GM18520 (cell line): ENCODE results near the gene SYNPO2.
"Not testable (repeated sequence)": the region's sequence is repeated elsewhere in the genome, so short reads cannot be mapped to it uniquely, and the experiment has no call there.

ENCODE experiments used
- ATAC-seq: cut with Tn5 transposase; IDR thresholded peaks from one replicate; pipeline ENCODE4 v1.9.1; 2021; ENCODE audit not compliant: unreplicated experiment

SYNPO2 gene

GRCh38 chr4:118969359-118969758, 80.7 kb downstream of the SYNPO2 start:
- ATAC-seq: no peak

DNA sequence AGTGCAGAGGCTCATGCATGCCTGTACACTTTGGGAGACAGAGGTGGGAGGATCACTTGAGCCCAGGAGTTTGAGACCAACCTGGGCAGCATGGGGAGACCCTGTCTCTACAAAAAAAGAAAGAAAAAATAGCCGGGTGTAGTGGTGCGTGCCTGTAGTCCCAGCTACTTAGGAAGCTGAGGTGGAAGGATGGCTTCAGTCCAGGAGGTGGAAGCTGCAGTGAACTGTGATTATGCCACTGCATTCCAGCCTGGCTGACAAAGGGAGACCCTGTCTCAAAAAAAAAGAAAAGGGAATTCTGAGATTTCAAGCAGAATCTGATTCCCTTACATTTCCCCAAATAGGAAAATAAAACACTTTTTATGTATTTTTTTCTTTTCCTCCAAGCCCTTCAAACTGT, 83.5 kb downstream of the SYNPO2 start:
- no peak for ATAC-seq

DNA sequence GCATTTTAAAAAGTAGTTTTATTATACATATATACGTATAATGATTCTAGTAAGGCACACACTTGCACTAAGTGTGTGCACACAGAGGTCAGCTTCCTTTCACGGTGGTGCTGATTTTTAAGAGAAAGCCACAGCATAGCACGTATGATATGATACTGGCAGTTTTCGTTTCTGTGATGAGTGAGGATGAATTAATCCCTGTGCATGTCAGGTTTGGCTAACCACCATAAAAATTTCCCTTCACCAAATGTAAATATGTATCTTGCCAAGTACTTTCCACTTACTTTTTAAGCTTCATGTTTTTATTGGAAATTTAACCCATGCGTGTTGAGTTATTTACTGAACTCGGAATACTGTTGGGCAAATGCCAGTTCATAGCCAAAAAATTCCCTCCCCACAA, 84.6 kb downstream of the SYNPO2 start:
- no peak for ATAC-seq

DNA sequence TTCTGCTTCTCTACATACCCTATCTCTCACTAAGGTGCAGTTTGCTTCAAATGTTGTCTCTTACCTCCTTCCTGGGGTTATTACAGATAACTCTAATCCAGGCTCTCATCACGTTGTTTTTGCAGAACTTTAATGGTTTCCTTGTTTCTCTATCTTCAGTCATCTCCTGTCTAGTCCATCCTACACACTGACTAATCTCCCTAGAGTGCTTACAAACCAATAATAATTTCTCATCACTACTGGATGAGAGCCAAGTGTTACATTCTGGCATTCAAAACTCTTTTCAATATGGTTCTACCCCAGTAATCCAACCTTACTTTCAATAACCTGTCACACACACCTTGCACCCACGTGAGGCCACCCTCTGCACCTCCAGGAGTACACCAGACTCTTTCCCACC, 86.1 kb downstream of the SYNPO2 start:
- ATAC-seq: no peak

DNA sequence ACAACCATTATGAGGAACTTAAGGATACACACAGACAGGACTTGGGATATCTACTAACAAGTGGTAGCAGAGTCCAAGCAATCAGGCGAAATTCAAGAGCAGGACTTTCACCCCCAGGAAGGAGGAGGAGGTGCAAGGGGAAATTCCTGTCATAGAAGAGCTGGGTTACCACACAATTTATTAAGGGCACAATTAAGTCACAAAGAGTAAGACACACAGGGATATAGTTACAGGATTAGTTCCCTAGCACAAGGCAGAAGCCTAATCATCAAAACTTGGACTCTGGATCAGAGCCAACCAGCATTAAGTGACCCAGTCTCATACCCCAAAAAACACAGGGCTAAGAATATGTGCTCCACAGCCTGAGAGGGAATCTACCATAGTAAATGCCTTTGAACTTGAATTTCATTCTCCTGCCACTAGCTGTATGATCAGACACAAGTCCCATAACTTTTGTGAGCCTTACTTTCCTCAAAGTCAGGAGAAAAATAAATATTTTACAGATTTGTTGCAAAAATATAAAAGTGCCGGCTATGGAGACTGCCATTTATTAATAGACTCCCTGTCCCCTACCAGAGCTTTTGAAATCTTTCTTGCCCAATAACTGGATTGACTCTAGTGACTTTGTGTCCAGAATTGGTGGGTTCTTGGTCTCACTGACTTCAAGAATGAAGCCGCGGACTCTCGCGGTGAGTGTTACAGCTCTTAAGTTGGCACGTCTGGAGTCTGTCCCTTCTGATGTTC, 87.0 kb downstream of the SYNPO2 start:
- ATAC-seq: no peak

GRCh38 chr4:118976193-118976560, 87.5 kb downstream of the SYNPO2 start:
- not testable (repeated sequence) for ATAC-seq

- not testable (repeated sequence) for ATAC-seq
These were observed 88.4 kb downstream of the SYNPO2 start for GRCh38 chr4:118977100-118977499.

DNA sequence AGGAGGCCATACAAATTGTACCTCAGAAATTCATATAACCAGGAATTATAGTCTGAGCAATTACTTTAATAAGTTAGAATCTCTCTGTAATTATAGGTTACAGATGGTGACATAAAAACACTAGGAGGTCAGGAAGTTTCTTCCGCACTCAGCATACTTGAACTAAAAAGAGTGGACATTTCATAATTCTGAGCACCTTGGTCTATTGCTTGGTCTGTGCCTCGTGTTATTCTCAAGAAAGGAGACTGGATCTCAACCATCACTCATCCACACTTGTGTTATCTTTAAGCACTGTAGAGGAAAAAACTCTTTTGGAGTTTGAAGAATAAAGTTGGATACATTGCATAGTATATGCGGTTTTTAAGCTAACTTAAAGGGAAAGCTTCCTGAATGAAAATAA, 91.1 kb downstream of the SYNPO2 start:
- ATAC-seq: no peak

DNA sequence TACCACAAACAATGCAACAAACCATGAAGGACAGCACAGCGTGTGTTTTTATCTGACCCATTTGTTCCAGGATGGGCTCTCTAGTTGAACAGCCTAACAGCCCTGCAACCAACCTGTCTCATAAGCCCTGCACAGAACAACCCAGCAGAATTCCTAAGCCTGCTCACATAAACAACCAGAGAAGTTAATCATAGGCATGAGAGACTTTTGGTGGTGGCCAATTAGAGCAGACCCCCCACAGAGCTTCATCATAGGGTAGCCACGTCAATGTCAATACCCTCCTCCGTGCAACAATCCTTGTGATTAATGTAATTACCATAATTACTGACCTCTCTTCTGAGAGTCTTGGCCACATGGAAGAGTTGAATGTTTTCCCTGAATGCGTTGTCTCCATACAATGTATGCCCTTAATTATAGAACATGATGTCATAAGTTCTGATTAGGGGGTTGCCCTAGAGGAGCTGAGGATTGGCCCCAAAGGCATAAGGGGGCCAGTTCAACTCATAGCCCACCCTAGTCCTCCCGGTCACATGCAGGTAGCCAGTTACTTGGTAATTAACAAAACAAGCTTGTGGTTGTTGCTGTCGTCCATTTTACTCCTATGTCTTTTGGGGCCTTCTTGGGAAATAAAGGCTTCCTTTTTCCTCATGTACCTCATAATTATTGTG, 92.7 kb downstream of the SYNPO2 start:
- no peak for ATAC-seq

GRCh38 chr4:118981839-118982381, 93.3 kb downstream of the SYNPO2 start:
- ATAC-seq: peak; percentile 79

GRCh38 chr4:118983293-118983692, 94.6 kb downstream of the SYNPO2 start:
- ATAC-seq: no peak

DNA sequence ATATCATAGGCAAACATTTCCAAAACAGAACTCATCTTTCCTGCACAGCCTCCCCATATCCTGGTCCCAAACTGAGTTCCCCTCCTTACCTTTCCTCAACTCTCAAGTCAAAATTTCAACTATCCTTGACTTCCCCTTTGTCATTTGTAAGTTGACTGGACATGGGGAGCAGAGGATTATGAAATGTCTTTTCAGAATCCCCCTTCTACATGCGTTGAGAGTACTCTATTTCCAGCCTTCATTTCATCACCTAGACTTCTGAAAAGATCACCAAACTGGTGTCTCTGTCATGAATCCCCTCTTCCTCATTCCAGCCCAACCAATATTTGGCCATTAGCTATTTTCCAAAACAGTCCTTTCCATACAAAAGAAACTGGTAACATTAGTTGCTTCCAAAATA, 95.2 kb downstream of the SYNPO2 start:
- no peak for ATAC-seq

- ATAC-seq: no peak
These were observed 96.7 kb downstream of the SYNPO2 start for GRCh38 chr4:118985170-118986000.

DNA sequence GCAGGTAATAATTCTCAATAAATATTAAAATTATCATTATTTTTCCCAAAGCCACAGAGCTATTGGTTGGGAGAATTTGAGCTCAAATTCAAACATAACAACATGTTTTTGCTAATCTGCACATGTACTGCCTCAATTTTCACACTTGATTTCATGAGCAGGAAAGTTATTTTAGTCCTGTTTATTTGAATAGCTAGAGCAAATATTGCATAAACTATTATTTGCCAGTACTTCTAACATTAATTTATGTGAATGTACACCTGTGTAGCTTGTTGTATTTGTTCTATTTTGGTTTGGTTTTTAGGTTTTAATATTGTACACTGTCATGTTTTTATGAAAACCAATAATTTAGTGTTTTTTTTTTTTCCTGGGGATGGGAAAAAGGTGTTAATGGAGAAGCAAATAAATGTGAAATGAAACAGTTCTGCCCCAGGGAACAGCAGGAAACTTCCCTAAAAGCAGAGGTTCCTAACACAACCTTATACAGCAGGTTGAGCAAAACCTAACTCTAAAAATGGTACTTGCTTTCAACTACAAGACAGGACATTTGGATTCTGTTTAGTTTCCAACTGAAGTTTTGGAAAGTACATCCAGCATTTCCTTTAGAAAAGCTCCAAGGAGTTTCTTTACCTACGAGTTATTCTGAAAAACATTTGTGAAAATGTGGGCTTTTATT, 99.4 kb downstream of the SYNPO2 start:
- no peak for ATAC-seq

DNA sequence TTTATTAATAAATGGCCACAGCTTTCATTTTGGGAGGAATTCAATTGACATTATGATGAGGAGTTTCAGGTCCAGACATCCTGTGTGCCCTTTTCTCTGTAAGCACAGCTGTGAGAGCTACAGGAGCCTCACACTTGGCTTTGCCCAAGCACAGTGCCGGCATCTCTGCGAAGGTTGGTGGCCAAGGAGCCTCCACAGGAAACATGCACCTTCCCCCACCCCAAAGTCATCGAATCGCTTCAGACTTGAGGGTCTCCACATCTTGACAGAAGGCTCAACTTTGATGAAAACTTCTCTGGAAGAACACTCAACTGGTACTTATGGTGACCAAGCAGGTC, 100.0 kb downstream of the SYNPO2 start:
- ATAC-seq: no peak

GRCh38 chr4:118989098-118990080, 100.7 kb downstream of the SYNPO2 start:
- ATAC-seq: no peak

GRCh38 chr4:118991686-118992085, 103.0 kb downstream of the SYNPO2 start:
- no peak for ATAC-seq

DNA sequence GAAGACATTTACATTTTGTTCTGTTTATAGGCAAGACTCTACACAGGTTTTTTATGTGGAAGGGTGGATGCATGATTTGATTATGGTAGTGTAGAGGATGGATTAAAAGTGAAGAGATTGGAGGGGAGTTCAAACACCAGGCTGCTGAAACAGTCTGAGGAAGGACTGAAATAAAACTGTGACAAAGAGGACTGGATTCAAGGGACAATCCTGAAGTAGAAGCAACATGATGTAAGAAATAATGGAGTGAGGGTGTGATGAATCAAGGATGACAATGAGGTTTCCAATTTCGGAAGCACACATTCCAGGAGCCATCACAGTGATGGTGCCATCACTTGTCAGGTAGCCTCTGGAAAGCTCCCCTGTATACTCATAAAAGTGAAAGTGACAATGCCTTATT, 103.5 kb downstream of the SYNPO2 start:
- ATAC-seq: no peak

- ATAC-seq: no peak
These were observed 104.7 kb downstream of the SYNPO2 start for GRCh38 chr4:118993333-118993732.

- ATAC-seq: no peak
These were observed 105.4 kb downstream of the SYNPO2 start for GRCh38 chr4:118994030-118994429.
